Measurements from ENCODE around the gene RAP1GAP2.
"Not testable (repeated sequence)": the region's sequence is repeated elsewhere in the genome, so short reads cannot be mapped to it uniquely, and the experiment has no call there.

Gene RAP1GAP2

GRCh38 chr17:3030852-3031470 is 234.7 kb downstream of the RAP1GAP2 start:
- DNase-seq: not testable (repeated sequence)

- no peak for DNase-seq
Observed at GRCh38 chr17:3032258-3033247, 236.3 kb downstream of the RAP1GAP2 start.

DNA sequence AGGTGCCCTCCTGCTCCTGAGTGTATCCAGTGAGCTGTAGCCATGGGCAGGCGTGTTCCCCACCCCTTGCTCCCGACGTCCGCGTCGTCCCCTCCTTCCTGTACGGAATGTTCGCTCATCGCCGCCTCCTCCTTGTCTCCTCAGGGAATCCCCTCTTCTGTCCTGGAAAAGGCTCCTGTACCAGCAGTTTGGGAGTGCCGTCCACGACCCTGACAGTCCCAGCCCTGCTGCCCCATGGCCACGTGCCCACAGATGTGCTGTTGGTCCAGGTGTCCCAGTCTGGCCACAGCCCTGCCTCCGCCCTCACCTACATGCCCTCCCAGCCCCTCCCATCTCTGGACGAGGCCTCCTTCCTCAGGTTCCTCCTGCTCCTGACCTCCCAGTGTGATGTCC is 237.0 kb downstream of the RAP1GAP2 start:
- DNase-seq: no peak

- no peak for DNase-seq
Observed at GRCh38 chr17:3033741-3034577, 237.7 kb downstream of the RAP1GAP2 start.

DNA sequence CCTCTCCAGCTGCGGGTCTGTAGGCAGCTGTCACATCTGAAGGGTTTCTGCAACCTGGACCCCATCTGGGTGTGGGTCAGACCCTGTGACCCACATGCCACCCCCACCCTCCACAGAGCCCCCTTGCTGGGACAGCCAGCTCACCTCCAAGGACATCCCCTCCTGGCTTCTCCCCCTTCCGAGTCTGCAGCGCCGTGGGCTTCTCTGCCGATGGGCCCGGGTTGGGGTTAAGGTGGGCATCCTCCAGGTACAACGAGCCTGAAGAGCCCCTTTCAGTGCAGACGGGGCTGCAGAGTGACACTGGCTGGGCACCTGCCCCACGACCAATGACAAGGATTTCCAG is 238.3 kb downstream of the RAP1GAP2 start:
- DNase-seq: no peak

GRCh38 chr17:3035256-3035967 is 239.2 kb downstream of the RAP1GAP2 start:
- DNase-seq: no peak

- no peak for DNase-seq
Observed at GRCh38 chr17:3035968-3036280, 239.7 kb downstream of the RAP1GAP2 start.

GRCh38 chr17:3036800-3037199 is 240.6 kb downstream of the RAP1GAP2 start:
- no peak for DNase-seq

DNA sequence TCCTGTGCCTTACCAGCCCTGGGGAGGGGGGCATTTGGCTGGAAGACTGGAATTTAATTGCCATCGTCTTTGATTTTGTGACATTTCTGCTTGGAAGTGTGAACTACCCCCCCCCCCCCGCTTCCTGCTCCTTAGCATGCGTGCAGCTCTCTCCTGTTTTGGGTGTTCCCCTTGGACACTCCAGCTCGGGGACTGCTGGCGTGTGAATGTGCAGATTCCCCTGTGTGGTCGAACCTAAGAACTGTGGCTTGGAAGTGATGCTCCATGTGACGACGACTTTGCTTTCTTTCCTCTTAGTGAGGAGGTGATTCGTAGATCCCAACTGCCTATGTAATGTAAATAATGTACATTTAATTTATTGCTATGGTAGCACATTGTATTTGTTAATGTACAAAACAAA is 241.0 kb downstream of the RAP1GAP2 start:
- DNase-seq: no peak

- no peak for DNase-seq
Observed at GRCh38 chr17:3038941-3039340, 242.7 kb downstream of the RAP1GAP2 start.

DNA sequence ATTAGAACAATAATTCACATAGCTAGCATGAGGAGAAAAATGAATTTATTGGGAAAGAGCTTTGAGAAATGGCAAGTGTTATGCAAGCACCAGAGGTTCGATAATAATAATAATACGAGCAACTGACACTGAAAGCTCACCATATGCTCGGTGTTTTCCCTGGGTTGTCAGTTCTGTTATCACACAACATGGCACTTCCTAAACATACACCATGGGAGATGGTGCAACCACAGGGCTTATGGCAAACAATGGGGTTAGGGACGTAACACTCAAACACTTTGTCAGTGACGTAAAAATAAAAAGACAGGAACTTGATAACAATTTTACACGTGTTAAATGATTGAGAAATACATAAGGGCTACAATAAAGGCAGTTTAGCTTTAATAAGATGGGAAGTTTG is 243.5 kb downstream of the RAP1GAP2 start:
- no peak for DNase-seq

DNA sequence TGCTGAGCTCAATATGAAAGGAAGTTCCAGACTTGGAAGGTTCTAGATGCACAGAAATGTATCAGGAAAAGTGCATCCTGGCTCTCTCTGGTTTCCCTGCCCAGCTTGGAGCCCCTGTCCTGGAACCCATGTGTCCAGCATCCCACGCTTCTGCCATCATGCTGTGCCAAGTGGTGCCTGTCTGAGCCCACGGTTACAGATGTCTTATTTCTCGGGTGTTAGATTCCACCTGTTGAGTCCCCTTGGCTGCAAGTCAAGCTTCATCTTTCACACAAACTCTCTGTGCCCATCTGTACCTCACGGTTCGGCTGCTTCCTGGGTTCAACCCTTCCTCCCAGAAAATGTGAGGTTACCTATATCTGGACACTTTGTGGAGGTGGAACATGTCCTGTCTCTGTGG is 244.6 kb downstream of the RAP1GAP2 start:
- no peak for DNase-seq

- DNase-seq: no peak
Observed at GRCh38 chr17:3043737-3044365, 247.6 kb downstream of the RAP1GAP2 start.

DNA sequence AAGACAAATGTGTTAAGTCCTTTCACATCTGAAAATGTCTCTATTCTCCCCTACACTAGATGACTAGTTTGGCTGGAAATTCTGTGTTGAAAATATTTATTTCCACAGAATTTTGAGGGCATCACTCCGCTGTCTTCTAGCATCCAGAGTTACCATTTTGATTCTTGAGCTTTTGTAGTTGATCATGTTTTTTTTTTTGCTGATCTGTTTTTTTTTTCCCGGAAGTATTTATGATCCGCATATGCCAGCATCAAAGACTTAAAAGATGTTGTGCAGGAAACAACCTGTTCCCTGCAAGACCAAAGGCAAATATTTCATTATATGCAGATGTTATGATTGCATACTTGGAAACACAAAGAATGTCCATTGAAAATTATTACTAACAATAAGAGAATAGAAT is 250.5 kb downstream of the RAP1GAP2 start:
- DNase-seq: no peak

GRCh38 chr17:3048727-3049471 is 252.7 kb downstream of the RAP1GAP2 start:
- peak; percentile 92 for DNase-seq

- no peak for DNase-seq
Observed at GRCh38 chr17:3049705-3050295, 253.6 kb downstream of the RAP1GAP2 start.

- DNase-seq: not testable (repeated sequence)
Observed at GRCh38 chr17:3054868-3055267, 258.6 kb downstream of the RAP1GAP2 start.

DNA sequence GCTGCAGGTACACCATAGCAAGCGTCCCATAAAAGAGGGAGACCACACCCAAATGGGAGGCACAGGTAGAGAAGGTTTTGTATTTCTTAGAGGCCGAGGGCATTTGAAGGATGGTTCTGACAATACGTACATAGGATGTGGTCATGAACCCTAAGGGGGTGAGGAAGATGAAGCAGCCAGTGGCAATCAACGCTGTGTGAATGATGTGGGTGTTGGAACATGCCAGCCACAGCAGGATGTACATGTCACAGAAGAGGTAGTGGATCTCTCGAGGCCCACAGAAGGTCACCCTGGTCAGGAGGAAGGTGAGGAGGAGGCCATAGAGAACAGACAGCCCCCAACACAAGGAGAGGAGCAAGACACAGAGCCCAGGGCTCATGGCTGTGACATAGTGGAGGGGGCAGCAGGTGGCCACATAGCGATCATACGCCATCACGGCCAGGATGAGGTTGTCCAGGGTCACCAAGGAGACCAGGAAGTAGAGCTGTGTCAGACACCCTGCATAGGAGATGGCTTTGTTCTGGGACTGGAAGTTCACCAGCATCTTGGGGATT is 266.7 kb downstream of the RAP1GAP2 start:
- not testable (repeated sequence) for DNase-seq

DNA sequence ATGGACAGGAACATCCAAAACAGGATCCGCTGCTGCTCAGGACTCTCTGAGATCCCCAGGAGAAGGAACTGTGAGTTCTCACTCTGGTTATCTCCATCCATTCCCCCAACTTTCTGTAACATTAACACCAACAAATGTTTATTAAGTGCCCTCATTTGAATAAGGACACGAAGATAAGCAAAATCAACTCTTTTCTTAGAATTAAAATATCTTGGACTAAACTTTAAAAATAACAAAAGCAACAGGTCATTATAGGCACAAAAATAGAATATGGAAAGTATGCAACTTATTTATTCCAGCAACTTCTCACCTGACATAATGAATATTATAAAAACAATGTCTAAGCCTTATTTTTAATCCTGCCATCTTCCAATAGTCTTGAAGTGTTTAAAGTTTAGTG is 267.3 kb downstream of the RAP1GAP2 start, which contains the start of gene OR1D5:
OR1D5 (minus strand) TSS at position 101 of the 400 bp plus-strand sequence; CDS start at position 101, 0 bp downstream.
- not testable (repeated sequence) for DNase-seq

GRCh38 chr17:3065192-3065591 is 269.0 kb downstream of the RAP1GAP2 start:
- DNase-seq: not testable (repeated sequence)

GRCh38 chr17:3073850-3074249 is 277.6 kb downstream of the RAP1GAP2 start:
- DNase-seq: not testable (repeated sequence)
